Skeletal muscle satellite cell (primary cell): ENCODE results near the gene PDHX.

Experiments used
- H3K27me3 ChIP-seq: 2 replicates; pipeline ENCODE4 v1.7.0; 2013; ENCODE audit warnings: low read length; ENCODE audit not compliant: control insufficient read depth, insufficient read depth
- H3K36me3 ChIP-seq: 2 replicates; pipeline ENCODE4 v1.7.0; 2013; ENCODE audit warnings: mild to moderate bottlenecking, control low read depth, low read length; ENCODE audit not compliant: insufficient read depth
- H3K4me1 ChIP-seq: 2 replicates; pipeline ENCODE4 v1.7.0; 2013; ENCODE audit warnings: low read length; ENCODE audit not compliant: control insufficient read depth, insufficient read depth
- H3K4me2 ChIP-seq: 2 replicates; pipeline ENCODE4 v1.7.0; 2013; ENCODE audit warnings: mild to moderate bottlenecking, low read length
- H3K4me3 ChIP-seq: 2 replicates; pipeline ENCODE4 v1.7.0; 2013; ENCODE audit warnings: low read length
- H3K9ac ChIP-seq: 2 replicates; pipeline ENCODE4 v1.7.0; 2013; ENCODE audit warnings: mild to moderate bottlenecking, low read depth, low read length, moderate library complexity
- H3K9me3 ChIP-seq: replicated peaks from 2 replicates; pipeline ENCODE4 v1.7.0; 2013; ENCODE audit warnings: mild to moderate bottlenecking, control low read depth, low read length

Gene PDHX

DNA sequence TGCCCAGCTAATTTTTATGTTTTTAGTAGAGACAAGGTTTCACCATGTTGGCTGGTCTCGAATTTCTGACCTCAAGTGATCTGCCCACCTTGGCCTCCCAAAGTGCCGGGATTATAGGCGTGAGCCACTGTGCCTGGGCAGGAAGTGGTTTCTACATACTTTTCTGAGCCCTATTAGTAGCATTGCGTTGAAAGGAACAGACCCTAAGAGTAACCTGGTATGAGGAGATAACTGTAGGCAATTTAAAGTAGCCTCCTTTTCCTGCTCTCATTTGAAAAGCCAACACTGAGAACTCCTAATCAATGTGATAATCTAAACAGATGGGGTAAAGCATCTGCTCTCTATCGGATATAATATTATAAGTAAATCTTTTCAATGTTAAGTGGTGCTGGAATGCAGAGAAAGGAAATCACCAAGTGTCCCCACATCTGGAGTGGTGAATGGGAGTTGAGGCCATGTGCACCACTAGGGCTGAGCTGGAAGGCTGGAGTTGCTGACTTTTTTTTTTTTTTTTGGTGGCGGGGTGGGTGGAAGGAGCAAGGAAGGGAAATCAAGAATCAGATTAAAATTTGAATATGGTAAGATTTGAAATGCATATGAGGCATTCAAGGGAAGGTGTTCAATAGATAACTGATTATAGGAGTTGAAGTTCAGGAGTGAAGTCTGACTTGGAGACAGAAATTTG lies 20.7 kb downstream of the PDHX start:
- H3K27me3 ChIP-seq, result no peaks in the 10 kb centered on the region
- H3K9me3 ChIP-seq, result no peaks in the 10 kb centered on the region
- no peak overlapping the region for H3K9ac ChIP-seq
- H3K36me3 ChIP-seq, result peaks cover 10% of the 10 kb centered on the region
- H3K4me2 ChIP-seq, result no peak overlapping the region
- H3K4me3 ChIP-seq, result no peak overlapping the region
- H3K4me1 ChIP-seq, result no peaks in the 10 kb centered on the region

DNA sequence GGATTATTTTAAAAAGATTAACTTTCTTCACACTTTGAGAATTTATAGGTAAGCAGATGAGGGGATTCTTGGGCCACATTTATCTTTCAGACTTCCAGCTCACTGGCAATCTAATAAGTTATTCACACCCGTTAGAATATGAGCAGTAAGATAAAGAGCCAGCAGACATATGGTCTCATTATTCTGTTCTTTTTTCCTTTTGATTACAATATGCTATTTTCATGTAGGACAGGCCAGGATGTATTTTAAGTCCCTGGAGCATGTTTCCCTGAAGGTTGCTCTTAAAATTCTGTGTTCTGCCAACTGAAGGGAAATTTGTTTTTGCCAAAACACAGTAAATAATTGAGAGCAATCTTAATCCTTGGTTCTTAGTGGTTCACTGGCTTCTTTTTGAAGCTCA lies 22.2 kb downstream of the PDHX start:
- H3K4me2 ChIP-seq, result no peak overlapping the region
- no peaks in the 10 kb centered on the region for H3K9me3 ChIP-seq
- H3K4me3 ChIP-seq, result no peak overlapping the region
- H3K36me3 ChIP-seq, result no peaks in the 10 kb centered on the region
- H3K4me1 ChIP-seq, result no peaks in the 10 kb centered on the region
- no peaks in the 10 kb centered on the region for H3K27me3 ChIP-seq
- H3K9ac ChIP-seq, result no peak overlapping the region

GRCh38 chr11:34940026-34940677 lies 23.7 kb downstream of the PDHX start:
- no peak overlapping the region for H3K4me3 ChIP-seq
- H3K9me3 ChIP-seq, result peaks cover 3% of the 10 kb centered on the region
- peak overlapping the region; percentile 3 for H3K9ac ChIP-seq
- no peaks in the 10 kb centered on the region for H3K27me3 ChIP-seq
- no peak overlapping the region for H3K4me2 ChIP-seq
- H3K36me3 ChIP-seq, result no peaks in the 10 kb centered on the region
- no peaks in the 10 kb centered on the region for H3K4me1 ChIP-seq

DNA sequence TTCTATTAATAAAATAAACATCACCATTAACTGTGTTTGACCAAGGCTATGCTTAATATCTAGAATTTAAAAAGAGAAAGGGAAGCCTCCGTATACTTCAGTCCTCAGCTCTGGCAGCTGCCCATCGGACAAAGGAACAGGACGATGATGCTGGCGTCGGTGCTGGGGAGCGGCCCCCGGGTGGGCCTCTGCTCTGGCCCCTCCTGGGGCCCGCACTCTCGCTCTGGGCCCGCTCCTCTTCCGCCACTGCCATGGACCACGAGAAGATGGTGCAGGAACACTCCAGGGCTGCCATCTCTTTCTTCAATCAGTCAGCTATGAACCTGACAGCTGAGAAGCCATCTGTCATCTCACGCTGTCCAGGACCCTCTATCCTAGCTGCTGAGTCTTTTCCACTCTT lies 25.3 kb downstream of the PDHX start:
- H3K9ac ChIP-seq, result no peak overlapping the region

DNA sequence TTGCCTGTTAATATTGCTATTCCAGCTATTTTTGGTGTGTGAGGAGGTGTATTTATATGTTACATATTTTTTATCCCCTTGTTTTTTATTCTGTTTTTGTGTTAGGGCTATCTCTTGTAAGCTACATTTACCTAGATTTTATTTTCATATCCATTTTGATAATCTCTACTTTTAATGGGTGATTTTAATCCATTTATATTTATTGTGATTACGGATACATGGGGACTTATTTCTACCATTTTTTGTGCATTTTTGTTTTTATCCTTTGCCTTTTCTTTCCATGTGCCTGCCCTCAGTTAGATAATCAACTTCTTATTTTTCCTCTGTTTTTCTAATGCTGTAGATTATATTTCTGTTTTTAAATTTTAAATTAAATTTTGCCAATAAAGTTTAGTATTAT lies 28.3 kb downstream of the PDHX start:
- Histone ChIP-seq H3K9ac (no peak overlapping the region), H3K9me3 (peaks cover 3% of the 10 kb centered on the region), H3K4me3 (no peak overlapping the region), H3K27me3 (no peaks in the 10 kb centered on the region), H3K4me2 (no peak overlapping the region), H3K36me3 (peaks cover 3% of the 10 kb centered on the region), H3K4me1 (no peaks in the 10 kb centered on the region)

More for the DNA sequence above, 25.3 kb downstream of the PDHX start:
- no peaks in the 10 kb centered on the region for H3K27me3 ChIP-seq
- H3K36me3 ChIP-seq, result no peaks in the 10 kb centered on the region
- no peak overlapping the region for H3K4me2 ChIP-seq
- H3K9me3 ChIP-seq, result peaks cover 3% of the 10 kb centered on the region
- no peak overlapping the region for H3K4me3 ChIP-seq
- no peaks in the 10 kb centered on the region for H3K4me1 ChIP-seq

- no peaks in the 10 kb centered on the region for H3K4me1 ChIP-seq
- H3K27me3 ChIP-seq, result no peaks in the 10 kb centered on the region
- H3K4me3 ChIP-seq, result no peak overlapping the region
- peaks cover 3% of the 10 kb centered on the region for H3K36me3 ChIP-seq
- H3K9ac ChIP-seq, result no peak overlapping the region
- H3K4me2 ChIP-seq, result no peak overlapping the region
- peaks cover 3% of the 10 kb centered on the region for H3K9me3 ChIP-seq
Observed at GRCh38 chr11:34948696-34949095, 32.3 kb downstream of the PDHX start.

DNA sequence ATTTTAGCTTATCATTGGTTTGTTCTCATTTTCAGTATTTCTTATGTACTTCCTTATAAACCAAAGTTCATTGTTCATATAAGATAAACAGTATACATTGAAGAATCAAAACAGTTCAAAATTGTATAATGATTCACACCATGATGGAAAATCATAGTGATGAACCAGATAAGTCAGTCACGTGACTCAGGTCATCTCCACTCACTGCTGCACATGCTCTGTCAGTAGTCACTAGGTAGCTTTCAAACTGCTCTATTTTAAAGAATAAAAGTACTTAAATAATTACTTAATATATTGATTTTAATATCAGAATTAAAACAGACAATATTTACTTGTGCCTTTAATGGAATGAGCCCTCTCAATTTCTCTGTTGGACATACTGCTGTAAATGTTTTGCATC lies 37.5 kb downstream of the PDHX start:
- H3K4me2 ChIP-seq, result no peak overlapping the region
- no peaks in the 10 kb centered on the region for H3K27me3 ChIP-seq
- no peaks in the 10 kb centered on the region for H3K9me3 ChIP-seq
- no peak overlapping the region for H3K9ac ChIP-seq
- H3K4me1 ChIP-seq, result no peaks in the 10 kb centered on the region
- no peaks in the 10 kb centered on the region for H3K36me3 ChIP-seq
- no peak overlapping the region for H3K4me3 ChIP-seq

DNA sequence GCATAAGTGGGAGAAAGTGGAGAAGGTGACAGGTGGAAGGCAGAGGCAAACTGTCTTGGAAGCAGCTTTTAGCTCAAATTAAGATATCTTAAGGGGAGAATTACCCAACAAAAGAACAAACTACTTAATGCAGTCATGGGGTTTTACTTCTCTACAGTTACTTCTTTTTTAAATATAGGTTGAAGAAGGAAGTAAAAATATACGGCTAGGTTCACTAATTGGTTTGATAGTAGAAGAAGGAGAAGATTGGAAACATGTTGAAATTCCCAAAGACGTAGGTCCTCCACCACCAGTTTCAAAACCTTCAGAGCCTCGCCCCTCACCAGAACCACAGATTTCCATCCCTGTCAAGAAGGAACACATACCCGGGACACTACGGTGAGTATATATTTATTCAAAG lies 40.8 kb downstream of the PDHX start:
- no peaks in the 10 kb centered on the region for H3K9me3 ChIP-seq

DNA sequence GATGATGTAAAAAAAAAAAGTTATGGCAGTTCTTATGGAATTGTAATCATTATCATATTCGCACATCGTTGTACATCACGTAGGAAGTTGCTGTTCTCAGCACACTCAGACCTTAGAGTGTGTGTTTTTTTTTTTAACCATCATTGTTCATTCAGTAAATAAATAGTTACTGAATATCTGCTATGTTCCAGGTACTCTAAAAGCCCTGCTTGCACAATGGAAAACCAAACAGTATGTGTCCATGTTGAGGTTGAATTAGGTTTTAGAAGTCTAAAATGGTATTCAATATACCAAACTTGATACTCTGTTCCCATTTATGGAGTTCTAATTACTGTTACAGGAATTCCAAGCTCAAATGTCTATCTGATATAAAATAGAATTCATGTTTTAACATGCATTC lies 41.2 kb downstream of the PDHX start:
- Histone ChIP-seq H3K4me1 (no peaks in the 10 kb centered on the region), H3K4me2 (no peak overlapping the region), H3K27me3 (no peaks in the 10 kb centered on the region), H3K9me3 (no peaks in the 10 kb centered on the region), H3K4me3 (no peak overlapping the region), H3K9ac (no peak overlapping the region), H3K36me3 (no peaks in the 10 kb centered on the region)

More for the DNA sequence above, 40.8 kb downstream of the PDHX start:
- H3K36me3 ChIP-seq, result no peaks in the 10 kb centered on the region
- H3K27me3 ChIP-seq, result no peaks in the 10 kb centered on the region
- no peak overlapping the region for H3K9ac ChIP-seq
- no peak overlapping the region for H3K4me2 ChIP-seq
- no peaks in the 10 kb centered on the region for H3K4me1 ChIP-seq
- no peak overlapping the region for H3K4me3 ChIP-seq

DNA sequence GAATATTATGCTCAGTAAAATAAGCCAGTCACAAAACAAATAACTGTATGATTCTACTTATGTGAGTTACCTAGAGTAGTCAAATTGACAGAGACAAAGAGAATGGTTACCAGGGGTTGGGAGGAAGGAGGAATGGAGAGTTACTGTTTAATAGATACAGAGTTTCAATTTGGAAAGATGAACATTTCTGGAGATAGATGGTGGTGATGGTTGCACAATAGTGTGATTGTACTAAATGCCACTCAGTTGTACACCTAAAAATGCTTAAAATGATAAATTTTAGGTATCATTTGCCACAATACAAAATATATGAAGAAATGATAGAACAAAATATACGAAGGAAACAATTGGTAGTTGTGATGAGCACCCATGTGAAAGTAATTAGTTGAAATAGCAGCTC lies 43.4 kb downstream of the PDHX start:
- Histone ChIP-seq H3K4me2 (no peak overlapping the region), H3K4me3 (no peak overlapping the region), H3K9me3 (no peaks in the 10 kb centered on the region), H3K36me3 (no peaks in the 10 kb centered on the region), H3K9ac (no peak overlapping the region), H3K27me3 (no peaks in the 10 kb centered on the region), H3K4me1 (no peaks in the 10 kb centered on the region)

GRCh38 chr11:34960277-34960676 lies 43.9 kb downstream of the PDHX start:
- Histone ChIP-seq H3K4me1 (no peaks in the 10 kb centered on the region), H3K9ac (no peak overlapping the region), H3K4me2 (no peak overlapping the region), H3K36me3 (no peaks in the 10 kb centered on the region), H3K4me3 (no peak overlapping the region), H3K27me3 (no peaks in the 10 kb centered on the region), H3K9me3 (no peaks in the 10 kb centered on the region)

- H3K36me3 ChIP-seq, result no peaks in the 10 kb centered on the region
- no peak overlapping the region for H3K4me2 ChIP-seq
- no peaks in the 10 kb centered on the region for H3K9me3 ChIP-seq
- H3K27me3 ChIP-seq, result no peaks in the 10 kb centered on the region
- H3K9ac ChIP-seq, result no peak overlapping the region
- H3K4me1 ChIP-seq, result no peaks in the 10 kb centered on the region
- no peak overlapping the region for H3K4me3 ChIP-seq
Observed at GRCh38 chr11:34962034-34962433, 45.6 kb downstream of the PDHX start.
